ENCODE results near the gene ZNF664.

DNA sequence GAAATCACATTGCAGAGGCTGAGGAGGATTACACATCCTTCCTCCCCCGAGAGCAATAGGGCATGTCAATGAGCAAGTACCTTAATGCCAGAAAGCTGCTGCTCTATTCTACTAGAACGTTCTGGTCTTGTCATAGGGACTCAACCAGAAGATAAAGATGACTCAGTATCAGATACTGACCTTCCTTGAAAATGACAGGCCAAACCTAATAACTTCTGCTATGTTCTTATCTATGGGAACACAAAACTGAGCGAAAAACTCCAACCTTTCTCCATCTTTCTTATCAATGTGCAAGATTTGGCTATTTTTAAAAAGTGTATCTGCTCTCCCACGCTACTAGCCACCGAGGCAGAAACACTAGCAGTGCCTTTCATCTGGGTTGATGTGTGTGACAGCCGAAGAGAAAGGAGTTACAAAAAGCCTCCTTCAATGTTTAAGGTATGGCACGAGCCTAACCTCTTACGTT is 5.9 kb upstream of the ZNF664 start:
- TF ChIP-seq, protein P1, sequence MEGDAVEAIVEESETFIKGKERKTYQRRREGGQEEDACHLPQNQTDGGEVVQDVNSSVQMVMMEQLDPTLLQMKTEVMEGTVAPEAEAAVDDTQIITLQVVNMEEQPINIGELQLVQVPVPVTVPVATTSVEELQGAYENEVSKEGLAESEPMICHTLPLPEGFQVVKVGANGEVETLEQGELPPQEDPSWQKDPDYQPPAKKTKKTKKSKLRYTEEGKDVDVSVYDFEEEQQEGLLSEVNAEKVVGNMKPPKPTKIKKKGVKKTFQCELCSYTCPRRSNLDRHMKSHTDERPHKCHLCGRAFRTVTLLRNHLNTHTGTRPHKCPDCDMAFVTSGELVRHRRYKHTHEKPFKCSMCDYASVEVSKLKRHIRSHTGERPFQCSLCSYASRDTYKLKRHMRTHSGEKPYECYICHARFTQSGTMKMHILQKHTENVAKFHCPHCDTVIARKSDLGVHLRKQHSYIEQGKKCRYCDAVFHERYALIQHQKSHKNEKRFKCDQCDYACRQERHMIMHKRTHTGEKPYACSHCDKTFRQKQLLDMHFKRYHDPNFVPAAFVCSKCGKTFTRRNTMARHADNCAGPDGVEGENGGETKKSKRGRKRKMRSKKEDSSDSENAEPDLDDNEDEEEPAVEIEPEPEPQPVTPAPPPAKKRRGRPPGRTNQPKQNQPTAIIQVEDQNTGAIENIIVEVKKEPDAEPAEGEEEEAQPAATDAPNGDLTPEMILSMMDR (IDR thresholded peaks at IDR 0.05): no peak
- TF ChIP-seq EZH2 (IDR thresholded peaks at IDR 0.05; ENCODE audit: borderline replicate concordance, insufficient read depth, low read depth, low read length, poor library complexity, severe bottlenecking): no peak
